ENCODE measurements around the gene NRSN1.

NRSN1 gene

GRCh38 chr6:24145690-24146131 is 19.7 kb downstream of the NRSN1 start:
- peak; percentile 56 for DNase-seq

- no peak for DNase-seq
Measured at GRCh38 chr6:24146871-24147270, 20.9 kb downstream of the NRSN1 start.

DNA sequence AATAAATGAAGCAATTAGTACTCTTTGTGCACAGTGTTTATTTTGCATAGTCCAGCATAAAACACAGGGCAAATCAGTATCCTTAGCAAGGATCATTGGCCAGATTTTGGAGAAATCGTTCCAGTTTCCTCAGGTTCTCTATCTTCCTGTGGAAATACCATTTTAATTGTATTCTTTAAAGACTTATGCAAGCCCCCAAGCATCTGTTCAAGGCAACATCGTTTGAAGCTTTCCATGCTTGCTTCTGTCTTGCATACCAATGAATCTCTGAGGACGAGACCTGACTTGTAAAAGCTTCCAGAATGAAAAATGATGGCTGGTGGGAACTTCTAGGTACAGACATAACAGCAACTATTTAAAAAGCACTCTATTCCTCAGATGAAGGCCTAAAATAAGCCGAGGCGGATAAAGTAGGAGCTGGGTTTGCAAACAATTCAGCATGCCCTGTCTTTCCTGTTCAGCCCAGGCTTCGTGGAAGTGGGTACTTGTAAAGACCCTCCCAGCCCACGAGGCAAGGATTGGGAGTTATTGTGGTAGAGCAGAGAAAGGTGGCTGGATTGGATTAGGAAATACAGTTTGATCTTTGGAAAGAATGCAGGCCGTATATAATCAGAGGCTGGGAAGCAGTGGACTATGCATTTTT is 21.6 kb downstream of the NRSN1 start:
- no peak for DNase-seq

GRCh38 chr6:24148154-24148570 is 22.1 kb downstream of the NRSN1 start:
- DNase-seq = no peak

GRCh38 chr6:24148684-24149083 is 22.7 kb downstream of the NRSN1 start:
- no peak for DNase-seq

GRCh38 chr6:24149296-24149695 is 23.3 kb downstream of the NRSN1 start:
- DNase-seq = no peak

GRCh38 chr6:24149836-24150235 is 23.8 kb downstream of the NRSN1 start:
- no peak for DNase-seq

DNA sequence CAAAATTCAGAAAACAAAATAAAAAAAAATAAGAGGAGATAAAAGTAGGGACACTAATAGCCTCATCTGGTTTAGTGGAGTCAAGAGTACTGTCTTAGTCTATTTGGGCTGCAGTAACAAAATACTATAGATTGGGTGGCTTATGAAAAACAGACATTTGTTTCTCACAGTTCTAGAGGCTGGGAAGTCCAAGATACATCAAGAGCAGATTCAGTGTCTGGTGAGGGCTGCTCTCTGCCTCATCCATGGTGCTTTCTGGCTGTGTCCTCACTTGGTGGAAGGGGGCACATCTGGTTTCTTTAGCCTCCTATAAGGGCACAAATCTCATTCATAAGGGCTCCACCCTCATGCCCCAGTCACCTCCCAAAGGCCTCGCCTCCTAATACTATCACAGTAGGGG is 26.0 kb downstream of the NRSN1 start:
- no peak for DNase-seq

DNA sequence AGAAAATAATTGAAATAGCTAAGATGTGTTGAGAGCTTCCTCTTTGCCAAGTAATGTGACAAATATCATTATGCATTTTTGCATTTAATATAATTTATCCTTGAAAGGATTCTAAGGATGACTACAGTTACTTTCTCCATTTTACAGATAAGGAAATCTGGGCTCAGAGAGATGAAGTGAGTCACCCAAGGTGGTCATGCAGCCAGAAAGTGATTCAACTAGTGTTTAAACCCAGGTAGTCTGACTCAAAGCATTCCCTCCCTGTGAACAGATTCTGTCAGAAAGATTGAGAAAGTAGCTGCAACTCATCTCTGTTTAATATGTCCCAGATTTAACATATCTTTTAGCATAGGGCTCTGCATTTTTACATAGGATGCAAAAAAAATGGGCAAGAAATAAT is 28.1 kb downstream of the NRSN1 start:
- no peak for DNase-seq

DNA sequence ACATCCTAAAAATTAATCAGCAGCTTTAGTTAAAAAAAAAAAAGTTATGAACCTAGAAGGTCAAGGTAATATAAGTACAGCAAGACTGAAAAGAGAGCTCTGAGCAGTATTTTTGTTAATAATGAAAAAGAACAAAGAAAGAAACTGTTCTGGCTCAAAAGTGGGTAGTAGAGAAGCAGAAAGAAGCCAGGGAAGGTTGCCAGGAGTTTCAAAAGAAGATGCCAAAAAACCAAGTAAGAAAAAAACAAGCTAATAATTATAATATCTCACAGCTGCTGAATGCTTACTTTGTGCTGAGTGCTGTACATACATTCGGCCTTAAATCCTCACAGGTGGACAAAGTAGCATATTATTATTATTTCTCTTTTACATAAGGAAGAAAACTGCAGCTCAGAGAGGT is 31.9 kb downstream of the NRSN1 start:
- no peak for DNase-seq

DNA sequence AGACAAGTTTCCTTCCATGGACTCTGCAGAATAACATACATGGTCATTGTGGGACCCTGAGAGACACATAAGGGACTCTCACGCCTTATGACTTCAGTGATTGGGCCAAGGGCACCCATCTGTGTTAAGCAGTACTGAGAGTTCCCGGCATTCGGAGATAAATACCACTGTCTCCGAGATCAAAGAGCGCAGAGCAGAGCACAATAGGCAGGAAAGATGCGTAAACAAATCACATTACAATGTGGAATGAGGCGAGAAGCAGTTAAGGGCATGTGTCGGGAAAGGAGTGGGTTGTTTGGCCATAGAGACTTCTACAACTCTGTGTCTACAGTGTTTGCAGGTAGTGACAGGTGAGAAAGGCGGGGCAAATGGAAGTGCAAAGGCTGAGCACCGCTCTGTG is 57.6 kb downstream of the NRSN1 start:
- no peak for DNase-seq

DNA sequence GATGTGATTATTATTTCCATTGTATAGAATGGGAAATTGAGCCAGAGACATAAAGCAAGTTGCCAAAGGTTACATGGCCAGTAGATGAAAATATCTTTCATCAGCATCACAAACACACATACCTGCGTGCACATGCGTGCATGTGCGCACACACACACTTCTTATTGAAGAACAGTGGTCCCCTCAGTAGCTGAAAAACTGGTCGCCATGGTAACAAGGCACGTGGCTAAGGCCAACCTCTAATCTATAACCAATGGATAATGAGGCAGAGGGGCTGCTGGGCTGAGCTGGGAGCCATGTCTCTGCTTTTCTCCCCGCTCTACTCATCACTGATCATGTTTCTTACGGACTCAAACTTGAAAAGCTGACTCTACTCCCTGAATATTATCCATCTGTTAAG is 60.3 kb downstream of the NRSN1 start:
- no peak for DNase-seq

- DNase-seq = no peak
Measured at GRCh38 chr6:24187965-24188577, 62.1 kb downstream of the NRSN1 start.

DNA sequence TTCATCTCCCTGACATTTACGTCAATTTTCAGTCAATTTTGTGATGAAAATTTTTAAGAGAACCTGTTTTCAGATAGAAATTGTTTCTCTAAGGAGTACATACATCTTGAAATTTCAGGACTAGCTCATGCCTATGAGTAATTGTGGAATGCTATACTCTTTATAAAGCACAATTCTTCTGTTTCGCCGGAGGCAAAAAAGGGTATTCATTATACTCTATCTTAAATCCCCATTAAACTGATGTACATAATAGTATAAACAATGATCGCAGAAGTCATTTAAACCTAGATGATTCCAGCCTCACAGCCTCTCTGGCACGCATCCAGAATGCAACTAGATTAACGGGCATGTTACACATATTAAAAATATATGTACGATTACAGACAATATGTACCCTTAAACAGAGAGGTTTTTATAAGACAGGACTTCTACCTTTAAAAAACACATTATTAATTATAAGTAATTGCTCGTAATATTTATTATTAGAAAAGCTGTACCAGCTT is 62.6 kb downstream of the NRSN1 start:
- no peak for DNase-seq

- no peak for DNase-seq
Measured at GRCh38 chr6:24191346-24191745, 65.3 kb downstream of the NRSN1 start.

DNA sequence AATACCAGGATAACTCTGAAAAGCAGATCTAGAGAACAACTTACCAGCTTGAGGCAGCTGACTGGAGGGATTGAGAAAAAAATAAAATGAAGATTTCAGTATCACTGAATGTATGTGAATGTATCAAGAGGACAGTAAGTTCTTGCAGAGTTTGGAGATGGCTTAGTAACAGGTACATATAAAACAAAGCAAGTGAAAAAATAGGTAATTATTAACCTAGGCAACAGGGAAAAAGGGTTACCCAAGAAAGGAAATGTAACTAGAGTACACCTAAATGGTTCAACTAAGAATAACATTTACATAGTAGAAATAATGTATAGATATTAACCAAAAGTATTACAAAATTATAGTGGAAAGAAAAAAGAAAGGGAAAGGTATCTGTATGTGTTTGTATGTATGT is 67.3 kb downstream of the NRSN1 start:
- DNase-seq = no peak

- no peak for DNase-seq
Measured at GRCh38 chr6:24194978-24195700, 69.1 kb downstream of the NRSN1 start.

- no peak for DNase-seq
Measured at GRCh38 chr6:24195836-24196597, 70.0 kb downstream of the NRSN1 start.
